Measurements from ENCODE around the gene COL27A1. TPM values are rescaled to one million over a fixed set of nuclear protein-coding genes. Genes with fewer than 3 reads are reported as not detected.
A peak's percentile ranks its signal among the peaks of the same experiment; 100 is the strongest.

Gene COL27A1
- total RNA-seq, 1 donor from 2014 or later = 3.9 TPM

- Mint-ChIP-seq H3K27ac (ENCODE audit: unreplicated experiment) (no peak overlapping the region), H3K36me3 (ENCODE audit: unreplicated experiment) (peaks cover 12% of the 10 kb centered on the region), H3K9me3 (ENCODE audit: unreplicated experiment) (peaks cover 1% of the 10 kb centered on the region)
Observed at GRCh38 chr9:114350636-114351401, 195.5 kb downstream of the COL27A1 start.

GRCh38 chr9:114351932-114352331 is 196.6 kb downstream of the COL27A1 start:
- no peak for DNase-seq
- Mint-ChIP-seq H3K27me3 (ENCODE audit: unreplicated experiment) (peaks cover 13% of the 10 kb centered on the region), H3K4me1 (ENCODE audit: low read depth, unreplicated experiment) (peaks cover 13% of the 10 kb centered on the region), H3K4me3 (ENCODE audit: unreplicated experiment) (no peak overlapping the region), H3K36me3 (ENCODE audit: unreplicated experiment) (peaks cover 12% of the 10 kb centered on the region), H3K9me3 (ENCODE audit: unreplicated experiment) (no peaks in the 10 kb centered on the region), H3K27ac (ENCODE audit: unreplicated experiment) (no peak overlapping the region)
- TF ChIP-seq CTCF (IDR thresholded peaks at IDR 0.05; ENCODE audit: partially characterized antibody, unreplicated experiment) = no peak

More at GRCh38 chr9:114350636-114351401, 195.5 kb downstream of the COL27A1 start:
- TF ChIP-seq CTCF (IDR thresholded peaks at IDR 0.05; ENCODE audit: partially characterized antibody, unreplicated experiment) = no peak
- peaks cover 13% of the 10 kb centered on the region for H3K27me3 Mint-ChIP-seq (ENCODE audit: unreplicated experiment)
- no peak for DNase-seq
- peaks cover 13% of the 10 kb centered on the region for H3K4me1 Mint-ChIP-seq (ENCODE audit: low read depth, unreplicated experiment)
- H3K4me3 Mint-ChIP-seq (ENCODE audit: unreplicated experiment) = no peak overlapping the region

- H3K27ac Mint-ChIP-seq (ENCODE audit: unreplicated experiment) = no peak overlapping the region
- H3K4me3 Mint-ChIP-seq (ENCODE audit: unreplicated experiment) = no peak overlapping the region
- H3K36me3 Mint-ChIP-seq (ENCODE audit: unreplicated experiment) = no peaks in the 10 kb centered on the region
Observed at GRCh38 chr9:114355821-114356220, 200.5 kb downstream of the COL27A1 start.

GRCh38 chr9:114356792-114357191 is 201.5 kb downstream of the COL27A1 start:
- TF ChIP-seq CTCF (IDR thresholded peaks at IDR 0.05; ENCODE audit: partially characterized antibody, unreplicated experiment) = no peak
- peaks cover 4% of the 10 kb centered on the region for H3K9me3 Mint-ChIP-seq (ENCODE audit: unreplicated experiment)
- H3K4me1 Mint-ChIP-seq (ENCODE audit: low read depth, unreplicated experiment) = no peaks in the 10 kb centered on the region
- no peak overlapping the region for H3K4me3 Mint-ChIP-seq (ENCODE audit: unreplicated experiment)
- H3K27ac Mint-ChIP-seq (ENCODE audit: unreplicated experiment) = peak overlapping the region; percentile 38
- no peaks in the 10 kb centered on the region for H3K36me3 Mint-ChIP-seq (ENCODE audit: unreplicated experiment)
- peaks cover 5% of the 10 kb centered on the region for H3K27me3 Mint-ChIP-seq (ENCODE audit: unreplicated experiment)
- no peak for DNase-seq

More at GRCh38 chr9:114355821-114356220, 200.5 kb downstream of the COL27A1 start:
- TF ChIP-seq CTCF (IDR thresholded peaks at IDR 0.05; ENCODE audit: partially characterized antibody, unreplicated experiment) = no peak
- no peaks in the 10 kb centered on the region for H3K4me1 Mint-ChIP-seq (ENCODE audit: low read depth, unreplicated experiment)
- H3K9me3 Mint-ChIP-seq (ENCODE audit: unreplicated experiment) = peaks cover under 1% of the 10 kb centered on the region
- H3K27me3 Mint-ChIP-seq (ENCODE audit: unreplicated experiment) = no peaks in the 10 kb centered on the region
- DNase-seq = no peak

GRCh38 chr9:114357360-114357759 is 202.0 kb downstream of the COL27A1 start:
- H3K27me3 Mint-ChIP-seq (ENCODE audit: unreplicated experiment) = peaks cover 5% of the 10 kb centered on the region
- no peak overlapping the region for H3K4me3 Mint-ChIP-seq (ENCODE audit: unreplicated experiment)
- peaks cover 4% of the 10 kb centered on the region for H3K9me3 Mint-ChIP-seq (ENCODE audit: unreplicated experiment)
- H3K4me1 Mint-ChIP-seq (ENCODE audit: low read depth, unreplicated experiment) = no peaks in the 10 kb centered on the region
- no peaks in the 10 kb centered on the region for H3K36me3 Mint-ChIP-seq (ENCODE audit: unreplicated experiment)
- H3K27ac Mint-ChIP-seq (ENCODE audit: unreplicated experiment) = no peak overlapping the region
- no peak for TF ChIP-seq CTCF (IDR thresholded peaks at IDR 0.05; ENCODE audit: partially characterized antibody, unreplicated experiment)
- DNase-seq = no peak
